Loucy (cell line): ENCODE measurements around the gene SDK2.

Experiments
- CTCF ChIP-seq: fragments of 200-600 bp; sonication (generic); conservative IDR thresholded peaks from 2 replicates; pipeline ENCODE4 v1.5.1; 2014; ENCODE audit warnings: mild to moderate bottlenecking, antibody characterized with exemption, low read length
- EZH2phosphoT487 ChIP-seq: fragments of 200-600 bp; IDR thresholded peaks from 2 replicates; pipeline ENCODE4 v1.6.1; 2018; ENCODE audit warnings: antibody characterized with exemption, mild to moderate bottlenecking, moderate library complexity, borderline replicate concordance

GRCh38 chr17:73387746-73388577 lies 256.3 kb downstream of the SDK2 start:
- TF ChIP-seq CTCF (no peak), EZH2phosphoT487 (no peak)
